ENCODE results near the gene RYR2. TPM values are rescaled to one million over a fixed set of nuclear protein-coding genes. Genes with fewer than 3 reads are reported as not detected.

The RYR2 gene
- total RNA-seq, 2 donors from 2014 or later: 14.2 to 17.1 TPM

GRCh38 chr1:237012788-237013383 lies 29.1 kb upstream of the RYR2 start:
- intact Hi-C loops (cut with DNase I): no loop called here
- no peaks in the 10 kb centered on the region for H3K36me3 ChIP-seq (replicated peaks in 1 of 2; ENCODE audit: insufficient read depth in 1 of 2, low read depth in 2 of 2)
- H3K27ac ChIP-seq: peak overlapping the region; percentile 59 to 81 (median 72)
- DNase-seq (peak; percentile 90 to 96 (median 92)), ATAC-seq (peak; percentile 93)
- H3K4me3 ChIP-seq: no peak overlapping the region
- no peaks in the 10 kb centered on the region for H3K27me3 ChIP-seq
- 11 to 12% methylated on average over 15 of the region's 15 CpGs for WGBS, 2 donors
- TF ChIP-seq CTCF (IDR thresholded peaks at IDR 0.05) (no peak), POLR2A (IDR thresholded peaks at IDR 0.05) (peak in 1 of 3 donors; percentile 42)
- H3K9me3 ChIP-seq: no peaks in the 10 kb centered on the region
- H3K4me1 ChIP-seq: peaks cover 19% of the 10 kb centered on the region

- Histone ChIP-seq H3K4me3 (no peak overlapping the region), H3K4me1 (peaks cover 19% of the 10 kb centered on the region), H3K27me3 (no peaks in the 10 kb centered on the region), H3K36me3 (replicated peaks in 1 of 2; ENCODE audit: insufficient read depth in 1 of 2, low read depth in 2 of 2) (no peaks in the 10 kb centered on the region), H3K9me3 (no peaks in the 10 kb centered on the region), H3K27ac (peak overlapping the region in 3 of 4 donors; percentile 59 to 81 (median 71))
- ATAC-seq: no peak
- WGBS, 2 donors: 74 to 80% methylated on average over 5 of the region's 5 CpGs
- intact Hi-C loops (cut with DNase I): no loop called here
- no peak for DNase-seq
- TF ChIP-seq POLR2A (IDR thresholded peaks at IDR 0.05): no peak
Observed at GRCh38 chr1:237013608-237014007, 28.4 kb upstream of the RYR2 start.

GRCh38 chr1:237016626-237017025 lies 25.4 kb upstream of the RYR2 start:
- no peak overlapping the region for H3K4me3 ChIP-seq
- no peaks in the 10 kb centered on the region for H3K36me3 ChIP-seq (replicated peaks in 1 of 2; ENCODE audit: insufficient read depth in 1 of 2, low read depth in 2 of 2)
- peaks cover 19% of the 10 kb centered on the region for H3K4me1 ChIP-seq
- DNase-seq (no peak), ATAC-seq (no peak)
- TF ChIP-seq POLR2A (IDR thresholded peaks at IDR 0.05) (no peak), CTCF (IDR thresholded peaks at IDR 0.05) (no peak)
- intact Hi-C loops (cut with DNase I): no loop called here
- WGBS, 2 donors: 54 to 67% methylated on average over 1 of the region's 1 CpG
- no peak overlapping the region for H3K27ac ChIP-seq
- H3K27me3 ChIP-seq: no peaks in the 10 kb centered on the region
- no peaks in the 10 kb centered on the region for H3K9me3 ChIP-seq

GRCh38 chr1:237018896-237019295 lies 23.1 kb upstream of the RYR2 start:
- Histone ChIP-seq H3K27ac (no peak overlapping the region), H3K9me3 (no peaks in the 10 kb centered on the region), H3K36me3 (replicated peaks in 1 of 2; ENCODE audit: insufficient read depth in 1 of 2, low read depth in 2 of 2) (no peaks in the 10 kb centered on the region), H3K4me3 (no peak overlapping the region), H3K27me3 (no peaks in the 10 kb centered on the region), H3K4me1 (peaks cover 1% of the 10 kb centered on the region)
- no peak for DNase-seq
- TF ChIP-seq POLR2A (IDR thresholded peaks at IDR 0.05) (no peak), CTCF (IDR thresholded peaks at IDR 0.05) (no peak)
- intact Hi-C loops (cut with DNase I): no loop called here
- no peak for ATAC-seq

- Histone ChIP-seq H3K4me3 (no peak overlapping the region), H3K27ac (no peak overlapping the region), H3K27me3 (no peaks in the 10 kb centered on the region), H3K9me3 (no peaks in the 10 kb centered on the region), H3K36me3 (replicated peaks in 1 of 2; ENCODE audit: insufficient read depth in 1 of 2, low read depth in 2 of 2) (no peaks in the 10 kb centered on the region), H3K4me1 (peaks cover 6% of the 10 kb centered on the region)
- ATAC-seq (no peak), DNase-seq (no peak)
- WGBS, 2 donors: 90 to 96% methylated on average over 8 to 10 of the region's 10 CpGs
- intact Hi-C loops (cut with DNase I): no loop called here
- no peak for TF ChIP-seq POLR2A (IDR thresholded peaks at IDR 0.05)
Observed at GRCh38 chr1:237025358-237026074, 16.5 kb upstream of the RYR2 start.
